DOHH2 (cell line): Measurements from ENCODE around the gene MYO1G.

ENCODE experiments used
- H3F3A ChIP-seq: fragments of 200-600 bp; sonication (generic), shearing (Covaris generic); 2 replicates; pipeline ENCODE4 v1.6.0; 2016; ENCODE audit warnings: antibody characterized with exemption, mild to moderate bottlenecking; ENCODE audit not compliant: control insufficient read depth, insufficient read depth
- H3K27ac ChIP-seq: fragments of 200-600 bp; sonication (generic); 2 replicates; pipeline ENCODE4 v1.5.1; 2014; ENCODE audit warnings: low read depth, mild to moderate bottlenecking, low read length, moderate library complexity
- H3K27me3 ChIP-seq: fragments of 200-600 bp; sonication (generic); 2 replicates; pipeline ENCODE4 v1.6.1; 2014; ENCODE audit warnings: mild to moderate bottlenecking, low read length, mixed read lengths; ENCODE audit not compliant: control insufficient read depth
- H3K36me3 ChIP-seq: fragments of 200-600 bp; sonication (generic); 2 replicates; pipeline ENCODE4 v1.6.1; 2014; ENCODE audit warnings: mild to moderate bottlenecking, low read length, moderate library complexity, mixed read lengths; ENCODE audit not compliant: control insufficient read depth
- H3K4me1 ChIP-seq: fragments of 200-600 bp; sonication (generic); 2 replicates; pipeline ENCODE4 v1.6.1; 2014; ENCODE audit warnings: mild to moderate bottlenecking, low read length, mixed read lengths; ENCODE audit not compliant: control insufficient read depth
- H3K4me2 ChIP-seq: fragments of 200-600 bp; sonication (generic); 2 replicates; pipeline ENCODE4 v1.6.0; 2014; ENCODE audit warnings: mild to moderate bottlenecking, low read length, moderate library complexity
- H3K4me3 ChIP-seq: fragments of 200-600 bp; sonication (generic); 2 replicates; pipeline ENCODE4 v1.5.1; 2014; ENCODE audit warnings: mild to moderate bottlenecking, low read length, mixed read lengths
- H3K79me2 ChIP-seq: fragments of 200-600 bp; sonication (generic); 2 replicates; pipeline ENCODE4 v1.6.1; 2014; ENCODE audit warnings: mild to moderate bottlenecking, low read length, mixed read lengths; ENCODE audit not compliant: control insufficient read depth
- H3K9me2 ChIP-seq: fragments of 200-600 bp; sonication (generic); replicated peaks from 2 replicates; pipeline ENCODE4 v1.6.1; 2014; ENCODE audit warnings: mild to moderate bottlenecking, low read length, mixed read lengths; ENCODE audit not compliant: control insufficient read depth
- H3K9me3 ChIP-seq: fragments of 200-600 bp; sonication (generic); 2 replicates; pipeline ENCODE4 v1.6.1; 2014; ENCODE audit warnings: antibody characterized with exemption, low read length, mixed read lengths; ENCODE audit not compliant: control insufficient read depth, insufficient read depth
- H4K20me1 ChIP-seq: fragments of 200-600 bp; sonication (generic); 2 replicates; pipeline ENCODE4 v1.6.0; 2014; ENCODE audit warnings: low read depth, mild to moderate bottlenecking, antibody characterized with exemption, low read length, moderate library complexity; ENCODE audit not compliant: control insufficient read depth, insufficient read depth
- CTCF ChIP-seq: fragments of 200-600 bp; sonication (generic); IDR thresholded peaks from one replicate; pipeline ENCODE4 v1.5.1; 2014; ENCODE audit warnings: antibody characterized with exemption, mild to moderate bottlenecking, low read depth, low read length; ENCODE audit not compliant: poor library complexity, severe bottlenecking
- EZH2phosphoT487 ChIP-seq: fragments of 200-600 bp; sonication (generic); IDR thresholded peaks from 2 replicates; pipeline ENCODE4 v1.6.1; 2017; ENCODE audit warnings: borderline replicate concordance, mild to moderate bottlenecking, antibody characterized with exemption, low read length, moderate library complexity, mixed read lengths

MYO1G gene

GRCh38 chr7:44983742-44984477 is 5.1 kb upstream of the MYO1G start:
- Histone ChIP-seq H3K4me2 (peak overlapping the region; percentile 97), H3F3A (peaks cover 69% of the 10 kb centered on the region), H3K4me3 (peak overlapping the region; percentile 97), H4K20me1 (peaks cover 32% of the 10 kb centered on the region), H3K27ac (peak overlapping the region; percentile 94), H3K9me2 (no peaks in the 10 kb centered on the region), H3K27me3 (peaks cover 3% of the 10 kb centered on the region; the same call in 1 of the 2 replicates), H3K36me3 (peaks cover 68% of the 10 kb centered on the region), H3K4me1 (peaks cover 84% of the 10 kb centered on the region), H3K9me3 (no peaks in the 10 kb centered on the region), H3K79me2 (peaks cover 71% of the 10 kb centered on the region)
- TF ChIP-seq EZH2phosphoT487 = no peak

GRCh38 chr7:44982970-44983369 is 4.2 kb upstream of the MYO1G start:
- Histone ChIP-seq H3K9me3 (no peaks in the 10 kb centered on the region), H3K9me2 (no peaks in the 10 kb centered on the region), H3K27ac (peak overlapping the region; percentile 94), H3K4me1 (peaks cover 86% of the 10 kb centered on the region), H3F3A (peaks cover 69% of the 10 kb centered on the region), H3K36me3 (peaks cover 77% of the 10 kb centered on the region), H4K20me1 (peaks cover 32% of the 10 kb centered on the region), H3K4me3 (peak overlapping the region; percentile 97), H3K4me2 (peak overlapping the region; percentile 97), H3K79me2 (peaks cover 74% of the 10 kb centered on the region), H3K27me3 (peaks cover 3% of the 10 kb centered on the region; the same call in 1 of the 2 replicates)
- TF ChIP-seq EZH2phosphoT487 (no peak), CTCF (no peak)

GRCh38 chr7:44982535-44982923 is 3.7 kb upstream of the MYO1G start:
- no peaks in the 10 kb centered on the region for H3K9me3 ChIP-seq
- peak overlapping the region; percentile 97 for H3K4me3 ChIP-seq
- H3K36me3 ChIP-seq = peaks cover 81% of the 10 kb centered on the region
- peaks cover 3% of the 10 kb centered on the region; the same call in 1 of the 2 replicates for H3K27me3 ChIP-seq
- peaks cover 32% of the 10 kb centered on the region for H4K20me1 ChIP-seq
- H3K4me2 ChIP-seq = peak overlapping the region; percentile 97
- peaks cover 86% of the 10 kb centered on the region for H3K4me1 ChIP-seq
- H3K9me2 ChIP-seq = no peaks in the 10 kb centered on the region
- TF ChIP-seq CTCF (no peak), EZH2phosphoT487 (no peak)
- peak overlapping the region; percentile 94 for H3K27ac ChIP-seq
- H3F3A ChIP-seq = peaks cover 69% of the 10 kb centered on the region
- H3K79me2 ChIP-seq = peaks cover 74% of the 10 kb centered on the region

GRCh38 chr7:44981035-44981706 is 2.4 kb upstream of the MYO1G start:
- peaks cover 68% of the 10 kb centered on the region for H3F3A ChIP-seq
- peaks cover 91% of the 10 kb centered on the region for H3K36me3 ChIP-seq
- peaks cover 32% of the 10 kb centered on the region for H4K20me1 ChIP-seq
- H3K9me3 ChIP-seq = no peaks in the 10 kb centered on the region
- no peaks in the 10 kb centered on the region for H3K9me2 ChIP-seq
- peak overlapping the region; percentile 94 for H3K27ac ChIP-seq
- H3K27me3 ChIP-seq = peaks cover 3% of the 10 kb centered on the region; the same call in 1 of the 2 replicates
- peaks cover 74% of the 10 kb centered on the region for H3K79me2 ChIP-seq
- peaks cover 92% of the 10 kb centered on the region for H3K4me1 ChIP-seq
- H3K4me2 ChIP-seq = peak overlapping the region; percentile 97
- TF ChIP-seq CTCF (no peak), EZH2phosphoT487 (no peak)
- peak overlapping the region; percentile 91 for H3K4me3 ChIP-seq
